Rectal smooth muscle tissue (tissue), 1 donor: Measurements from ENCODE around the gene C10orf90.

Source experiments
- H3K27ac ChIP-seq: one replicate; pipeline ENCODE4 v1.7.0; 2013; ENCODE audit warnings: low read depth, low read length, inconsistent platforms
- H3K27me3 ChIP-seq: one replicate; pipeline ENCODE4 v1.7.0; 2013; ENCODE audit warnings: low read length; ENCODE audit not compliant: control insufficient read depth, insufficient read depth
- H3K36me3 ChIP-seq: one replicate; pipeline ENCODE4 v1.7.0; 2013; ENCODE audit warnings: low read length; ENCODE audit not compliant: control insufficient read depth, insufficient read depth
- H3K4me1 ChIP-seq: one replicate; pipeline ENCODE4 v1.7.0; 2013; ENCODE audit warnings: low read length; ENCODE audit not compliant: control insufficient read depth, insufficient read depth
- H3K4me3 ChIP-seq: one replicate; pipeline ENCODE4 v1.7.0; 2013; ENCODE audit warnings: low read length
- H3K9ac ChIP-seq: one replicate; pipeline ENCODE4 v1.7.0; 2013; ENCODE audit warnings: low read length

The C10orf90 gene

GRCh38 chr10:126429275-126429674, 241.2 kb downstream of the C10orf90 start:
- H3K36me3 ChIP-seq = no peaks in the 10 kb centered on the region
- H3K27me3 ChIP-seq = no peaks in the 10 kb centered on the region
- no peak overlapping the region for H3K27ac ChIP-seq
- H3K9ac ChIP-seq = no peak overlapping the region
- no peaks in the 10 kb centered on the region for H3K4me1 ChIP-seq
- no peak overlapping the region for H3K4me3 ChIP-seq

- no peak overlapping the region for H3K9ac ChIP-seq
- H3K27me3 ChIP-seq = no peaks in the 10 kb centered on the region
- H3K36me3 ChIP-seq = no peaks in the 10 kb centered on the region
- H3K4me1 ChIP-seq = no peaks in the 10 kb centered on the region
- no peak overlapping the region for H3K4me3 ChIP-seq
- H3K27ac ChIP-seq = no peak overlapping the region
Observed at GRCh38 chr10:126425489-126426065, 244.9 kb downstream of the C10orf90 start.

- H3K36me3 ChIP-seq = no peaks in the 10 kb centered on the region
Observed at GRCh38 chr10:126425032-126425431, 245.5 kb downstream of the C10orf90 start.

GRCh38 chr10:126423732-126424491, 246.6 kb downstream of the C10orf90 start:
- H3K36me3 ChIP-seq = no peaks in the 10 kb centered on the region

More at GRCh38 chr10:126425032-126425431, 245.5 kb downstream of the C10orf90 start:
- Histone ChIP-seq H3K9ac (no peak overlapping the region), H3K27ac (no peak overlapping the region), H3K27me3 (no peaks in the 10 kb centered on the region), H3K4me1 (no peaks in the 10 kb centered on the region), H3K4me3 (no peak overlapping the region)

GRCh38 chr10:126422567-126422966, 247.9 kb downstream of the C10orf90 start:
- Histone ChIP-seq H3K27ac (no peak overlapping the region), H3K4me3 (no peak overlapping the region)

More at GRCh38 chr10:126423732-126424491, 246.6 kb downstream of the C10orf90 start:
- Histone ChIP-seq H3K27ac (no peak overlapping the region), H3K4me1 (no peaks in the 10 kb centered on the region), H3K4me3 (no peak overlapping the region), H3K27me3 (no peaks in the 10 kb centered on the region), H3K9ac (no peak overlapping the region)

GRCh38 chr10:126421756-126422256, 248.7 kb downstream of the C10orf90 start:
- no peaks in the 10 kb centered on the region for H3K27me3 ChIP-seq
- H3K36me3 ChIP-seq = no peaks in the 10 kb centered on the region
- H3K9ac ChIP-seq = no peak overlapping the region
- H3K4me3 ChIP-seq = no peak overlapping the region
- H3K4me1 ChIP-seq = no peaks in the 10 kb centered on the region
- no peak overlapping the region for H3K27ac ChIP-seq

More at GRCh38 chr10:126422567-126422966, 247.9 kb downstream of the C10orf90 start:
- H3K9ac ChIP-seq = no peak overlapping the region
- H3K27me3 ChIP-seq = no peaks in the 10 kb centered on the region
- no peaks in the 10 kb centered on the region for H3K4me1 ChIP-seq
- H3K36me3 ChIP-seq = no peaks in the 10 kb centered on the region

GRCh38 chr10:126420567-126421300, 249.8 kb downstream of the C10orf90 start:
- no peak overlapping the region for H3K9ac ChIP-seq
- no peak overlapping the region for H3K4me3 ChIP-seq
- no peaks in the 10 kb centered on the region for H3K4me1 ChIP-seq
- no peaks in the 10 kb centered on the region for H3K36me3 ChIP-seq
- no peak overlapping the region for H3K27ac ChIP-seq
- no peaks in the 10 kb centered on the region for H3K27me3 ChIP-seq

GRCh38 chr10:126417220-126417825, 253.2 kb downstream of the C10orf90 start:
- Histone ChIP-seq H3K4me1 (no peaks in the 10 kb centered on the region), H3K27me3 (no peaks in the 10 kb centered on the region), H3K27ac (no peak overlapping the region), H3K4me3 (no peak overlapping the region), H3K36me3 (no peaks in the 10 kb centered on the region), H3K9ac (no peak overlapping the region)

- H3K4me1 ChIP-seq = no peaks in the 10 kb centered on the region
- no peaks in the 10 kb centered on the region for H3K36me3 ChIP-seq
- H3K9ac ChIP-seq = no peak overlapping the region
- H3K27ac ChIP-seq = no peak overlapping the region
- H3K4me3 ChIP-seq = no peak overlapping the region
- no peaks in the 10 kb centered on the region for H3K27me3 ChIP-seq
Observed at GRCh38 chr10:126409821-126410220, 260.7 kb downstream of the C10orf90 start.

GRCh38 chr10:126408953-126409641, 261.4 kb downstream of the C10orf90 start:
- no peak overlapping the region for H3K4me3 ChIP-seq
- no peaks in the 10 kb centered on the region for H3K27me3 ChIP-seq
- H3K36me3 ChIP-seq = no peaks in the 10 kb centered on the region
- H3K4me1 ChIP-seq = no peaks in the 10 kb centered on the region
- H3K9ac ChIP-seq = no peak overlapping the region
- H3K27ac ChIP-seq = no peak overlapping the region

GRCh38 chr10:126407831-126408230, 262.7 kb downstream of the C10orf90 start:
- no peaks in the 10 kb centered on the region for H3K27me3 ChIP-seq
- H3K9ac ChIP-seq = no peak overlapping the region
- no peaks in the 10 kb centered on the region for H3K36me3 ChIP-seq
- H3K4me1 ChIP-seq = no peaks in the 10 kb centered on the region
- no peak overlapping the region for H3K4me3 ChIP-seq
- H3K27ac ChIP-seq = no peak overlapping the region
